IPS DF 4.7 (cell line): ENCODE data around the gene PPP1R15B.
A peak's percentile ranks its signal among the peaks of the same experiment; 100 is the strongest.

Experiments
- DNase-seq: peaks from one replicate; pipeline ENCODE4 v3.0.0-alpha.2; 2013; ENCODE audit warnings: low spot score; ENCODE audit errors: extremely low read depth

PPP1R15B gene

GRCh38 chr1:204400882-204401510, 10.6 kb downstream of the PPP1R15B start:
- DNase-seq: no peak

- DNase-seq: peak; percentile 87
These were observed 13.2 kb downstream of the PPP1R15B start for GRCh38 chr1:204398197-204399125.

- no peak for DNase-seq
These were observed 15.5 kb downstream of the PPP1R15B start for GRCh38 chr1:204396015-204396583.

- no peak for DNase-seq
These were observed 20.0 kb downstream of the PPP1R15B start for GRCh38 chr1:204391629-204392028.

- no peak for DNase-seq
These were observed 20.7 kb downstream of the PPP1R15B start for GRCh38 chr1:204390751-204391466.

GRCh38 chr1:204385727-204386126, 25.9 kb downstream of the PPP1R15B start:
- no peak for DNase-seq

- DNase-seq: no peak
These were observed 26.8 kb downstream of the PPP1R15B start for GRCh38 chr1:204384636-204385352.

GRCh38 chr1:204383163-204383904, 28.3 kb downstream of the PPP1R15B start:
- no peak for DNase-seq

- no peak for DNase-seq
These were observed 28.9 kb downstream of the PPP1R15B start for GRCh38 chr1:204382714-204383083.

- DNase-seq: no peak
These were observed 31.3 kb downstream of the PPP1R15B start for GRCh38 chr1:204380293-204380831.

GRCh38 chr1:204377800-204378668, 33.6 kb downstream of the PPP1R15B start:
- DNase-seq: no peak

- DNase-seq: no peak
These were observed 34.5 kb downstream of the PPP1R15B start for GRCh38 chr1:204376919-204377799.

GRCh38 chr1:204376465-204376864, 35.2 kb downstream of the PPP1R15B start:
- DNase-seq: no peak

GRCh38 chr1:204373911-204374310, 37.7 kb downstream of the PPP1R15B start:
- no peak for DNase-seq

- DNase-seq: no peak
These were observed 41.4 kb downstream of the PPP1R15B start for GRCh38 chr1:204370176-204370575.

- DNase-seq: no peak
These were observed 42.5 kb downstream of the PPP1R15B start for GRCh38 chr1:204368996-204369726.

- no peak for DNase-seq
These were observed 43.7 kb downstream of the PPP1R15B start for GRCh38 chr1:204367956-204368355.
